ENCODE results near the gene U2AF2. TPM values are rescaled to one million over a fixed set of nuclear protein-coding genes. Genes with fewer than 3 reads are reported as not detected.

The U2AF2 gene
- polyA plus RNA-seq, 3 donors = 198 to 235 (median 219) TPM

- no peak for DNase-seq
These were observed 38.4 kb upstream of the U2AF2 start for GRCh38 chr19:55616395-55616875.

GRCh38 chr19:55617426-55617825 is 37.4 kb upstream of the U2AF2 start:
- no peak for DNase-seq

- DNase-seq = no peak
These were observed 36.4 kb upstream of the U2AF2 start for GRCh38 chr19:55618426-55618825.

GRCh38 chr19:55619286-55619685 is 35.5 kb upstream of the U2AF2 start:
- no peak for DNase-seq

GRCh38 chr19:55620410-55621204 is 34.2 kb upstream of the U2AF2 start:
- no peak for DNase-seq

- no peak for DNase-seq
These were observed 33.6 kb upstream of the U2AF2 start for GRCh38 chr19:55621205-55621672.

- DNase-seq = no peak
These were observed 33.1 kb upstream of the U2AF2 start for GRCh38 chr19:55621673-55622231.

- no peak for DNase-seq
These were observed 32.4 kb upstream of the U2AF2 start for GRCh38 chr19:55622242-55622969.

- DNase-seq = no peak
These were observed 31.7 kb upstream of the U2AF2 start for GRCh38 chr19:55623130-55623529.

- DNase-seq = no peak
These were observed 31.3 kb upstream of the U2AF2 start for GRCh38 chr19:55623561-55623960.

GRCh38 chr19:55624109-55625003 is 30.5 kb upstream of the U2AF2 start, which contains the start of gene ZNF784:
Gene ZNF784, minus strand, starts transcription at chr19:55624566. Its CDS starts 5 bp downstream, at chr19:55624561.
- peak; percentile 92 for DNase-seq

GRCh38 chr19:55625004-55625326 is 29.9 kb upstream of the U2AF2 start:
- no peak for DNase-seq

GRCh38 chr19:55626350-55626749 is 28.5 kb upstream of the U2AF2 start:
- no peak for DNase-seq

GRCh38 chr19:55632463-55632834 is 22.4 kb upstream of the U2AF2 start:
- DNase-seq = peak; percentile 92

- DNase-seq = no peak
These were observed 21.0 kb upstream of the U2AF2 start for GRCh38 chr19:55633861-55634260.

- no peak for DNase-seq
These were observed 19.5 kb upstream of the U2AF2 start for GRCh38 chr19:55635334-55635717.

GRCh38 chr19:55635856-55636440 is 18.9 kb upstream of the U2AF2 start:
- no peak for DNase-seq

GRCh38 chr19:55636723-55637122 is 18.1 kb upstream of the U2AF2 start:
- no peak for DNase-seq

GRCh38 chr19:55637534-55637933 is 17.3 kb upstream of the U2AF2 start:
- DNase-seq = no peak

GRCh38 chr19:55638864-55639359 is 15.9 kb upstream of the U2AF2 start:
- no peak for DNase-seq

GRCh38 chr19:55640043-55640576 is 14.7 kb upstream of the U2AF2 start:
- DNase-seq = no peak

Measured in renal pelvis (tissue), 4 donors.